Activated CD8-positive, alpha-beta T cell treated with anti-CD3 and anti-CD28 coated beads for 36 hours (primary cell): ENCODE data around the gene ANKRD13B. TPM values are rescaled to one million over a fixed set of nuclear protein-coding genes. Genes with fewer than 3 reads are reported as not detected.
A peak's percentile ranks its signal among the peaks of the same experiment; 100 is the strongest.

Experiments
- ATAC-seq: fragments of 200-7000 bp; cut with Tn5 transposase; one replicate; pipeline ENCODE4 v1.10.0; 2021; ENCODE audit warnings: mild to moderate bottlenecking, moderate library complexity
- CTCF ChIA-PET: fragments of 350-600 bp; sonication (Branson Sonifier 250); formaldehyde crosslinking; loops from one replicate; lab custom pipeline; 2021; ENCODE audit warnings: antibody characterized with exemption; lab: Charles Lee
- POLR2A ChIA-PET: fragments of 350-600 bp; sonication (Branson Sonifier 250); formaldehyde crosslinking; loops from one replicate; lab custom pipeline; 2021; ENCODE audit warnings: antibody characterized with exemption; lab: Charles Lee
- DNase-seq: peaks from one replicate; pipeline ENCODE4 v3.0.0-alpha.2; 2020
- H3K27ac Mint-ChIP-seq: one replicate; pipeline ENCODE4 v1.8.0; 2021; ENCODE audit warnings: mild to moderate bottlenecking, mixed read lengths
- H3K27me3 Mint-ChIP-seq: one replicate; pipeline ENCODE4 v1.8.0; 2021; ENCODE audit warnings: mixed read lengths
- H3K36me3 Mint-ChIP-seq: one replicate; pipeline ENCODE4 v1.8.0; 2021; ENCODE audit warnings: low read depth, mixed read lengths
- H3K4me1 Mint-ChIP-seq: one replicate; pipeline ENCODE4 v1.8.0; 2021; ENCODE audit warnings: low read depth, mixed read lengths
- H3K4me3 Mint-ChIP-seq: one replicate; pipeline ENCODE4 v1.8.0; 2021; ENCODE audit warnings: mild to moderate bottlenecking, moderate library complexity, mixed read lengths
- H3K9me3 Mint-ChIP-seq: one replicate; pipeline ENCODE4 v1.8.0; 2021; ENCODE audit warnings: mixed read lengths
- CTCF ChIP-seq: fragments of 200-600 bp; IDR thresholded peaks from one replicate; pipeline ENCODE4 v1.8.0; 2022; ENCODE audit warnings: antibody characterized with exemption, mild to moderate bottlenecking
- intact Hi-C: fragments of 100-400 bp; cut with micrococcal nuclease; formaldehyde crosslinking; loops from one replicate; pipeline ENCODE4 v1.10.0; 2022
- total RNA-seq, 2 experiments: library from RNA; stranded (reverse); gene quantifications; one replicate each; pipeline ENCODE4 v1.2.3, GENCODE V29; 2021

ANKRD13B gene
- total RNA-seq, 2 experiments from 2014 or later: 22.8 to 22.9 TPM

- intact Hi-C loops: no loop called here
- POLR2A ChIA-PET: interaction anchor here (1.0 kb wide), 1 partner anchor 14 kb away, joined by 3 read pairs; no protein-coding TSS in a partner anchor
- no peak overlapping the region for H3K4me3 Mint-ChIP-seq
Observed at GRCh38 chr17:29559640-29560039, 33.3 kb upstream of the ANKRD13B start.

GRCh38 chr17:29560316-29560715, 32.6 kb upstream of the ANKRD13B start:
- H3K36me3 Mint-ChIP-seq: peaks cover 14% of the 10 kb centered on the region
- POLR2A ChIA-PET: no interaction called here
- no peaks in the 10 kb centered on the region for H3K27me3 Mint-ChIP-seq
- CTCF ChIA-PET: interaction anchor here (1.5 to 2.5 kb wide), 2 partner anchors 23 to 190 kb away, joined by 3 to 8 read pairs; no protein-coding TSS in a partner anchor
- H3K4me3 Mint-ChIP-seq: no peak overlapping the region
- ATAC-seq (no peak), DNase-seq (no peak)
- TF ChIP-seq CTCF: no peak
- no peaks in the 10 kb centered on the region for H3K9me3 Mint-ChIP-seq
- peaks cover 38% of the 10 kb centered on the region for H3K4me1 Mint-ChIP-seq
- H3K27ac Mint-ChIP-seq: no peak overlapping the region
- intact Hi-C loops: no loop called here

More at GRCh38 chr17:29559640-29560039, 33.3 kb upstream of the ANKRD13B start:
- no peak for TF ChIP-seq CTCF
- Mint-ChIP-seq H3K27me3 (no peaks in the 10 kb centered on the region), H3K4me1 (peaks cover 36% of the 10 kb centered on the region), H3K36me3 (peaks cover 14% of the 10 kb centered on the region), H3K9me3 (no peaks in the 10 kb centered on the region), H3K27ac (no peak overlapping the region)
- CTCF ChIA-PET: no interaction called here
- ATAC-seq (no peak), DNase-seq (no peak)

- peaks cover 43% of the 10 kb centered on the region for H3K4me1 Mint-ChIP-seq
- TF ChIP-seq CTCF: no peak
- no peak overlapping the region for H3K4me3 Mint-ChIP-seq
- ChIA-PET POLR2A (interaction anchor here (1.0 kb wide), 1 partner anchor 172 kb away, joined by 3 read pairs; the partner anchor contains the start of gene TAOK1), CTCF (interaction anchor here (1.5 to 2.5 kb wide), 3 partner anchors 25 to 192 kb away, joined by 3 to 8 read pairs (median 3); no protein-coding TSS in a partner anchor)
- no peaks in the 10 kb centered on the region for H3K27me3 Mint-ChIP-seq
- DNase-seq (no peak), ATAC-seq (no peak)
- intact Hi-C loops: no loop called here
- H3K27ac Mint-ChIP-seq: peak overlapping the region; percentile 52
- H3K36me3 Mint-ChIP-seq: peaks cover 14% of the 10 kb centered on the region
- H3K9me3 Mint-ChIP-seq: no peaks in the 10 kb centered on the region
Observed at GRCh38 chr17:29561554-29562517, 31.1 kb upstream of the ANKRD13B start.

GRCh38 chr17:29562615-29563014, 30.3 kb upstream of the ANKRD13B start:
- Mint-ChIP-seq H3K36me3 (peaks cover 14% of the 10 kb centered on the region), H3K27ac (no peak overlapping the region), H3K4me1 (peaks cover 36% of the 10 kb centered on the region), H3K9me3 (no peaks in the 10 kb centered on the region), H3K27me3 (no peaks in the 10 kb centered on the region), H3K4me3 (no peak overlapping the region)
- intact Hi-C loops: no loop called here
- ChIA-PET POLR2A (no interaction called here), CTCF (interaction anchor here (1.5 to 2.5 kb wide), 2 partner anchors 28 to 193 kb away, joined by 3 to 8 read pairs; no protein-coding TSS in a partner anchor)
- ATAC-seq (no peak), DNase-seq (no peak)
- no peak for TF ChIP-seq CTCF

GRCh38 chr17:29563816-29564215, 29.1 kb upstream of the ANKRD13B start:
- H3K4me1 Mint-ChIP-seq: peaks cover 30% of the 10 kb centered on the region
- no peaks in the 10 kb centered on the region for H3K9me3 Mint-ChIP-seq
- no peak for ATAC-seq
- H3K36me3 Mint-ChIP-seq: peaks cover 14% of the 10 kb centered on the region
- CTCF ChIA-PET: interaction anchor here (2.1 kb wide), 1 partner anchor 10 kb away, joined by 5 read pairs; no protein-coding TSS in a partner anchor
- POLR2A ChIA-PET: no interaction called here
- no peak for TF ChIP-seq CTCF
- intact Hi-C loops: no loop called here
- H3K4me3 Mint-ChIP-seq: no peak overlapping the region
- no peaks in the 10 kb centered on the region for H3K27me3 Mint-ChIP-seq
- no peak overlapping the region for H3K27ac Mint-ChIP-seq
- no peak for DNase-seq
